Transverse colon (tissue), 4 donors: Measurements from ENCODE around the gene ZBED1. TPM values are rescaled to one million over a fixed set of nuclear protein-coding genes. Genes with fewer than 3 reads are reported as not detected.
"Not testable (repeated sequence)": the region's sequence is repeated elsewhere in the genome, so short reads cannot be mapped to it uniquely, and the experiment has no call there.

Experiments used
- DNase-seq: peaks from one replicate; pipeline ENCODE4 v3.0.0-alpha.2; 2019
- H3K27ac ChIP-seq, 4 donors: fragments of 200-600 bp; sonication (generic); 2 replicates each; pipeline ENCODE4 v1.5.1; 2016 to 2018; ENCODE audit warnings: inconsistent platforms in 4 of 4
- H3K27me3 ChIP-seq: fragments of 200-600 bp; sonication (generic); 2 replicates; pipeline ENCODE4 v1.5.1; 2017; ENCODE audit warnings: inconsistent platforms
- H3K36me3 ChIP-seq, 4 donors: fragments of 200-600 bp; sonication (generic); 2 replicates each; pipeline ENCODE4 v1.5.1; 2017 to 2019; ENCODE audit warnings: inconsistent platforms in 4 of 4
- H3K4me1 ChIP-seq, 4 donors: fragments of 200-600 bp; sonication (generic); 2 replicates each; pipeline ENCODE4 v1.5.1; 2017 to 2020; ENCODE audit warnings: inconsistent platforms in 4 of 4
- H3K4me3 ChIP-seq, 4 donors: fragments of 200-600 bp; sonication (generic); 1 replicate in 1 of 4; 2 replicates in 3 of 4; pipeline versions ENCODE4 v1.5.1 to v1.6.1; 2017 to 2019; ENCODE audit warnings: inconsistent platforms in 4 of 4
- H3K9me3 ChIP-seq, 2 donors: fragments of 200-600 bp; sonication (generic); 2 replicates each; pipeline ENCODE4 v1.5.1; 2017 to 2019; ENCODE audit warnings: inconsistent platforms in 2 of 2
- EP300 ChIP-seq: sonication (generic); formaldehyde crosslinking; IDR thresholded peaks from one replicate; pipeline ENCODE4 v1.6.1; 2017; ENCODE audit warnings: antibody characterized with exemption, low read depth
- POLR2A ChIP-seq: fragments of 450-650 bp; IDR thresholded peaks from one replicate; pipeline ENCODE4 v1.6.1; 2016; ENCODE audit warnings: antibody characterized with exemption, mild to moderate bottlenecking, moderate library complexity
- POLR2AphosphoS5 ChIP-seq, 3 donors: sonication (generic); formaldehyde crosslinking; IDR thresholded peaks; one replicate each; pipeline ENCODE4 v1.6.1; 2016; ENCODE audit warnings: antibody characterized with exemption in 3 of 3
- WGBS, 2 donors: methylation state at CpG; one replicate each; pipeline ENCODE4 v1.1.5; 2018; ENCODE audit warnings: low coverage in 1 of 2; 5-methylcytosine and 5-hydroxymethylcytosine counted together
- in situ Hi-C, 4 donors: fragments of 200-750 bp; cut with MboI; loops; one replicate each; pipeline versions ENCODE4 v1.15.0 to v1.15.1; 2017; ENCODE audit warnings: low sequenced_read_pairs in 3 of 4, low pct_ligation_motif_present in 1 of 4, low pct_unique_long_range_greater_than_20kb in 1 of 4
- intact Hi-C: fragments of 100-400 bp; cut with DNase I; formaldehyde crosslinking; loops from one replicate; pipeline ENCODE4 v1.15.1; 2023; ENCODE audit warnings: low total_unique reads
- total RNA-seq, 4 donors: library from RNA; depleted of rRNA; stranded (reverse); fragments of >200 nt; gene quantifications; one replicate each; pipeline ENCODE4 v1.1.0, GENCODE V29; 2016
- TF ChIP-seq, protein P1 (sequence below), 5 experiments: fragments of 200-600 bp in 3 of 5; fragments of 450-650 bp in 2 of 5; sonication (generic) in 3 of 5; IDR thresholded peaks; 1 replicate in 2 of 5; 2 replicates in 3 of 5; pipeline ENCODE4 v1.5.1; 2016 to 2017; ENCODE audit warnings: antibody characterized with exemption in 5 of 5, inconsistent platforms in 3 of 5, mild to moderate bottlenecking in 2 of 5, moderate library complexity in 1 of 5

Gene ZBED1
- total RNA-seq, 4 donors from 2014 or later = 44.0 to 94.3 (median 67.1) TPM

DNA sequence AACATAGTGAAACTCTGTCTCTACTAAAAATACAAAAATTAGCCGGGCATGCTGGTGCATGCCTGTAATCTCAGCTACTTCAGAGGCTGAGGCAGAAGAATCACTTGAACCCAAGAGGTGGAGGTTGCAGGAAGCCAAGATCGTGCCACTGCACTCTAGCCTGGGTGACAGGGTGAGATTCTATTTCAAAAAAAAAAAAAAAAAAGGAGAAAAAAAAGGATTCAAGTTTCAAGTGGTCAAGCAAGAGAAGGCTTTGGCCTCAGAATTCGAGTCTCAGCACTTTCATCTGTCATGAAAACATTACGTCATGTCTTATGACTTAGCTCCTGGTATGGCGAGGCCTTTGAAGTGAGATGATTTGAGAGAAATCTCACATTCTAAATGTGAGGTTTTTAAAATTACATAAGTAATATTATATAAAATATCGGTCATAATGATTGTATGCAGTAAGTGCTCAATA lies 21.2 kb upstream of the ZBED1 start:
- intact Hi-C loops = no loop called here
- in situ Hi-C loops = no loop called here

DNA sequence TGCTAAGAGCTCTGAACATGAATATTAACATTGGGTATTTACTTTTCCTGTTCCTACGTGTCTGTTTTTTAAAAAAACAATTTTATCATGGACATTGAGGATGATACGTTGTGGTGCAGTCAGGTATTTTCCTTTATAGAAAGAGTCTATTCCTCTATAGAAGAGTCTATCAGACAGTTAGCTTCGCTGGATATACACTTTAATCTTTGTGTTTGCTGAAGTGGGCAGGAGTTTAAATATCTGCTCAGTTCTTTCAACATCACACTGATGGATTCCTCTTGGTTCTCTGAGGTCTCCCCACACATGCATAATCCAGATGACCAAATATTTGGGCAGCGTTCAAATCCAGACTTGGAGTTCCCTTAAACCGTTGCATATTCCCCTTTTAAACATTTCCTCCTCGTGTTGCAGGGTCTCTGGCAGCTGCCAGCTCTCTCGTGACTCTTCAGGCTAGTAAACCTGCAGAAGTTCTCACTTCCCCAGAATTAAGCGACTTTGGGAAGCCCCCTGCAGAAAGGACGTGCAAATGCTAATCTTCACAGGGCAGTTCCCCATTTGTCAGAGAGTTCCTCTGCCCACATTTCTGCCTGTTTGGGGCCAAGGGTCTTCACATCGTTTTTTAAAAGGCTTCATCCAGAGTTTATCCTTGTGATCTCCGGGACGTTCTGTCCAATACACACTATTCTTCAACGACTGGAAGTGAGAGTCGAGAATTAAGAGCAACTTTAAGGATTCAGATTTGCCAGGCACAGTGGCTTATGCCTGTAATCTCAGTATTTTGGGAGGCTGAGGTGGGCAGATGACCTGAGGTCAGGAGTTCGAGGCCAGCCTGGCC lies 20.5 kb upstream of the ZBED1 start:
- in situ Hi-C loops (no loop called here), intact Hi-C loops (no loop called here)
- no peak overlapping the region for H3K4me3 ChIP-seq
- WGBS, 2 donors = 46 to 49% methylated on average over 12 to 15 of the region's 15 CpGs
- H3K4me1 ChIP-seq = no peaks in the 10 kb centered on the region
- DNase-seq = peak; percentile 25
- no peak for TF ChIP-seq EP300
- TF ChIP-seq POLR2A = no peak
- TF ChIP-seq POLR2AphosphoS5 (IDR thresholded peaks at IDR 0.05) = no peak
- TF ChIP-seq, protein P1, sequence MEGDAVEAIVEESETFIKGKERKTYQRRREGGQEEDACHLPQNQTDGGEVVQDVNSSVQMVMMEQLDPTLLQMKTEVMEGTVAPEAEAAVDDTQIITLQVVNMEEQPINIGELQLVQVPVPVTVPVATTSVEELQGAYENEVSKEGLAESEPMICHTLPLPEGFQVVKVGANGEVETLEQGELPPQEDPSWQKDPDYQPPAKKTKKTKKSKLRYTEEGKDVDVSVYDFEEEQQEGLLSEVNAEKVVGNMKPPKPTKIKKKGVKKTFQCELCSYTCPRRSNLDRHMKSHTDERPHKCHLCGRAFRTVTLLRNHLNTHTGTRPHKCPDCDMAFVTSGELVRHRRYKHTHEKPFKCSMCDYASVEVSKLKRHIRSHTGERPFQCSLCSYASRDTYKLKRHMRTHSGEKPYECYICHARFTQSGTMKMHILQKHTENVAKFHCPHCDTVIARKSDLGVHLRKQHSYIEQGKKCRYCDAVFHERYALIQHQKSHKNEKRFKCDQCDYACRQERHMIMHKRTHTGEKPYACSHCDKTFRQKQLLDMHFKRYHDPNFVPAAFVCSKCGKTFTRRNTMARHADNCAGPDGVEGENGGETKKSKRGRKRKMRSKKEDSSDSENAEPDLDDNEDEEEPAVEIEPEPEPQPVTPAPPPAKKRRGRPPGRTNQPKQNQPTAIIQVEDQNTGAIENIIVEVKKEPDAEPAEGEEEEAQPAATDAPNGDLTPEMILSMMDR (IDR thresholded peaks at IDR 0.05) = no peak
- H3K27me3 ChIP-seq = no peaks in the 10 kb centered on the region
- H3K36me3 ChIP-seq = no peaks in the 10 kb centered on the region
- H3K9me3 ChIP-seq = no peaks in the 10 kb centered on the region
- H3K27ac ChIP-seq = peak overlapping the region in 1 of 4 donors; percentile 35

More for the DNA sequence above, 21.2 kb upstream of the ZBED1 start:
- no peaks in the 10 kb centered on the region for H3K36me3 ChIP-seq
- peak overlapping the region in 1 of 4 donors; percentile 35 for H3K27ac ChIP-seq
- H3K9me3 ChIP-seq = no peaks in the 10 kb centered on the region
- H3K4me1 ChIP-seq = no peaks in the 10 kb centered on the region
- H3K27me3 ChIP-seq = no peaks in the 10 kb centered on the region
- no peak for TF ChIP-seq POLR2A
- TF ChIP-seq, protein P1 (IDR thresholded peaks at IDR 0.05) = no peak
- TF ChIP-seq POLR2AphosphoS5 (IDR thresholded peaks at IDR 0.05) = no peak
- no peak for TF ChIP-seq EP300
- H3K4me3 ChIP-seq = no peak overlapping the region
- whole genome bisulfite sequencing, 2 donors = 71 to 78% methylated on average over 4 to 6 of the region's 6 CpGs
- no peak for DNase-seq

GRCh38 chrX:2520539-2520938 lies 19.8 kb upstream of the ZBED1 start:
- whole genome bisulfite sequencing, 2 donors = 96 to 98% methylated on average over 8 of the region's 8 CpGs
- in situ Hi-C loops = no loop called here
- DNase-seq = no peak
- TF ChIP-seq, protein P1 (IDR thresholded peaks at IDR 0.05) = no peak
- TF ChIP-seq POLR2AphosphoS5 (IDR thresholded peaks at IDR 0.05) (no peak), POLR2A (no peak), EP300 (no peak)
- intact Hi-C loops = no loop called here
- H3K27ac ChIP-seq = no peak overlapping the region
- H3K9me3 ChIP-seq = no peaks in the 10 kb centered on the region
- H3K4me3 ChIP-seq = no peak overlapping the region
- H3K36me3 ChIP-seq = no peaks in the 10 kb centered on the region
- no peaks in the 10 kb centered on the region for H3K4me1 ChIP-seq
- no peaks in the 10 kb centered on the region for H3K27me3 ChIP-seq

GRCh38 chrX:2519638-2520037 lies 18.9 kb upstream of the ZBED1 start:
- DNase-seq, H3K36me3 ChIP-seq, H3K9me3 ChIP-seq, H3K27me3 ChIP-seq, H3K27ac ChIP-seq, intact Hi-C loops, in situ Hi-C loops, H3K4me3 ChIP-seq, H3K4me1 ChIP-seq: not testable (repeated sequence)
- WGBS, 2 donors = 32 to 71% methylated on average over 3 of the region's 3 CpGs
